ENCODE data around the gene USF2.

The USF2 gene

GRCh38 chr19:35305181-35305580, 36.4 kb downstream of the USF2 start:
- ChIA-PET CTCF (interaction anchor here (0.7 to 1.6 kb wide), 5 partner anchors 15 to 262 kb away, joined by 3 to 7 read pairs (median 3); no protein-coding TSS in a partner anchor), POLR2A (interaction anchor here (0.6 kb wide), 2 partner anchors 151 to 157 kb away, joined by 3 to 5 read pairs; no protein-coding TSS in a partner anchor)
- H3K27ac ChIP-seq (ENCODE audit: extremely low read depth, low read depth, low read length) = no peak overlapping the region

GRCh38 chr19:35306473-35307246, 37.9 kb downstream of the USF2 start:
- Histone ChIP-seq H3K27ac (ENCODE audit: extremely low read depth, low read depth, low read length) (no peak overlapping the region), H3K4me3 (ENCODE audit: low read depth, low read length) (no peak overlapping the region), H3K4me1 (ENCODE audit: control insufficient read depth, insufficient read depth, low read length) (no peaks in the 10 kb centered on the region), H3K9me3 (ENCODE audit: control insufficient read depth, insufficient read depth, low read depth, low read length) (no peaks in the 10 kb centered on the region), H3K36me3 (ENCODE audit: control insufficient read depth in 2 of 2, insufficient read depth in 1 of 2, low read length in 2 of 2) (no peaks in the 10 kb centered on the region)
- ChIA-PET POLR2A (no interaction called here), CTCF (interaction anchor here (0.7 to 2.3 kb wide), 19 partner anchors 9 to 440 kb away, joined by 3 to 11 read pairs (median 4); no protein-coding TSS in a partner anchor)
- TF ChIP-seq CTCF (tag by site-specific recombination; IDR thresholded peaks at IDR 0.05) (peak; percentile 80), KLF7 (tag by site-specific recombination; IDR thresholded peaks at IDR 0.05; ENCODE audit: borderline replicate concordance) (no peak), ZFP37 (tag by site-specific recombination; IDR thresholded peaks at IDR 0.05) (no peak), ZNF341 (tag by site-specific recombination; IDR thresholded peaks at IDR 0.05; ENCODE audit: low read depth) (no peak), ZNF26 (tag by site-specific recombination; IDR thresholded peaks at IDR 0.05) (no peak), ZNF121 (tag by site-specific recombination; IDR thresholded peaks at IDR 0.05) (peak; percentile 100), ZNF24 (tag by site-specific recombination; IDR thresholded peaks at IDR 0.05) (no peak), SP3 (tag by site-specific recombination; IDR thresholded peaks at IDR 0.05) (no peak), ZBTB17 (tag by site-specific recombination; IDR thresholded peaks at IDR 0.05) (peak; percentile 84), ZNF302 (tag by site-specific recombination; IDR thresholded peaks at IDR 0.05; ENCODE audit: low read depth) (no peak), ZFHX2 (tag by site-specific recombination; conservative IDR thresholded peaks at IDR 0.05) (no peak), ZNF449 (tag by site-specific recombination; IDR thresholded peaks at IDR 0.05) (no peak), SALL2 (tag by site-specific recombination; IDR thresholded peaks at IDR 0.05; ENCODE audit: borderline replicate concordance) (peak; percentile 13; the same call in 1 of the 2 replicates)

More at GRCh38 chr19:35305181-35305580, 36.4 kb downstream of the USF2 start:
- no peaks in the 10 kb centered on the region for H3K36me3 ChIP-seq (ENCODE audit: control insufficient read depth in 2 of 2, insufficient read depth in 1 of 2, low read length in 2 of 2)
- H3K9me3 ChIP-seq (ENCODE audit: control insufficient read depth, insufficient read depth, low read depth, low read length) = no peaks in the 10 kb centered on the region
- no peak for TF ChIP-seq MZF1 (tag by site-specific recombination; IDR thresholded peaks at IDR 0.05; ENCODE audit: borderline replicate concordance)
- no peaks in the 10 kb centered on the region for H3K4me1 ChIP-seq (ENCODE audit: control insufficient read depth, insufficient read depth, low read length)
- H3K4me3 ChIP-seq (ENCODE audit: low read depth, low read length) = no peak overlapping the region

GRCh38 chr19:35307931-35308330, 39.2 kb downstream of the USF2 start:
- Histone ChIP-seq H3K4me3 (ENCODE audit: low read depth, low read length) (no peak overlapping the region), H3K9me3 (ENCODE audit: control insufficient read depth, insufficient read depth, low read depth, low read length) (no peaks in the 10 kb centered on the region), H3K4me1 (ENCODE audit: control insufficient read depth, insufficient read depth, low read length) (no peaks in the 10 kb centered on the region), H3K36me3 (ENCODE audit: control insufficient read depth in 2 of 2, insufficient read depth in 1 of 2, low read length in 2 of 2) (no peaks in the 10 kb centered on the region), H3K27ac (ENCODE audit: extremely low read depth, low read depth, low read length) (no peak overlapping the region)
- ChIA-PET CTCF (interaction anchor here (0.6 to 2.4 kb wide), 7 partner anchors 8 to 604 kb away, joined by 3 to 11 read pairs (median 7); no protein-coding TSS in a partner anchor), POLR2A (no interaction called here)
- TF ChIP-seq ZBTB26 (tag by site-specific recombination; optimal IDR thresholded peaks at IDR 0.05) (no peak), ZNF404 (tag by site-specific recombination; IDR thresholded peaks at IDR 0.05) (no peak)

Measured in HEK293 (cell line).